GM12864 (cell line): ENCODE data around the gene OPRL1.
A peak's percentile ranks its signal among the peaks of the same experiment; 100 is the strongest.

Source experiments
- DNase-seq: peaks from one replicate; pipeline ENCODE4 v3.0.0-alpha.2; 2011; ENCODE audit warnings: low read depth
- H3K4me3 ChIP-seq: 2 replicates; pipeline ENCODE4 v1.5.1; 2011; ENCODE audit warnings: mild to moderate bottlenecking, low read depth, low read length, control low read depth
- CTCF ChIP-seq: IDR thresholded peaks from 2 replicates; pipeline ENCODE4 v1.5.1; 2011; ENCODE audit warnings: low read depth, mild to moderate bottlenecking, moderate library complexity, low read length, control low read depth, inconsistent platforms; ENCODE audit errors: missing control alignments

OPRL1 gene

GRCh38 chr20:64065062-64065973 lies 14.6 kb upstream of the OPRL1 start:
- no peak overlapping the region for H3K4me3 ChIP-seq
- no peak for DNase-seq
- no peak for TF ChIP-seq CTCF

- H3K4me3 ChIP-seq: no peak overlapping the region
- TF ChIP-seq CTCF: no peak
- peak; percentile 85 for DNase-seq
Observed at GRCh38 chr20:64065974-64066343, 13.9 kb upstream of the OPRL1 start.

- H3K4me3 ChIP-seq: no peak overlapping the region
- no peak for DNase-seq
- TF ChIP-seq CTCF: no peak
Observed at GRCh38 chr20:64067005-64067632, 12.8 kb upstream of the OPRL1 start.

- no peak for DNase-seq
- no peak overlapping the region for H3K4me3 ChIP-seq
- TF ChIP-seq CTCF: no peak
Observed at GRCh38 chr20:64067733-64068307, 12.1 kb upstream of the OPRL1 start.

- no peak for DNase-seq
- no peak for TF ChIP-seq CTCF
- no peak overlapping the region for H3K4me3 ChIP-seq
Observed at GRCh38 chr20:64068386-64069208, 11.3 kb upstream of the OPRL1 start.

GRCh38 chr20:64069209-64069613 lies 10.7 kb upstream of the OPRL1 start:
- no peak for DNase-seq
- TF ChIP-seq CTCF: no peak
- no peak overlapping the region for H3K4me3 ChIP-seq
